K562 (cell line): Measurements from ENCODE around the gene ATXN1. TPM values are rescaled to one million over a fixed set of nuclear protein-coding genes. Genes with fewer than 3 reads are reported as not detected.

Source experiments
- ATAC-seq: fragments of 200-7000 bp; cut with Tn5 transposase; 3 replicates; pipeline ENCODE4 v1.9.1; 2020; ENCODE audit warnings: moderate library complexity
- BruUV-seq: library from RNA; stranded (reverse); fragments of 400-500 nt; replicated peaks from 2 replicates; lab custom pipeline; 2021; lab: Mats Ljungman, UMichigan
- CTCF ChIA-PET: fragments of 300-600 bp; formaldehyde crosslinking; extraction: SDS; loops from one replicate; lab custom pipeline; 2021; ENCODE audit warnings: low intra/inter-chr PET ratio; lab: Yijun Ruan, JAX
- POLR2A ChIA-PET: fragments of 300-600, 350-650 bp; sonication (Branson Sonifier 250); formaldehyde crosslinking; extraction: SDS; loops from one replicate; lab custom pipeline; 2021; ENCODE audit warnings: antibody characterized with exemption, inconsistent platforms; lab: Yijun Ruan, JAX
- DNase-seq, 4 experiments: peaks; one replicate each; pipeline versions ENCODE4 v3.0.0 to v3.0.0-alpha.2; 2011 to 2018; ENCODE audit warnings: low spot score in 3 of 4, mixed read lengths in 3 of 4; ENCODE audit errors: extremely low read depth in 1 of 4
- FAIRE-seq: peaks from 2 replicates; lab custom pipeline; 2011; peaks lifted over from hg19 to GRCh38; lab: Jason Lieb, UNC
- H2AFZ ChIP-seq: 2 replicates; pipeline ENCODE4 v1.6.0; 2011; ENCODE audit warnings: low read depth, low read length, control low read depth, inconsistent platforms
- H3K27ac ChIP-seq: fragments of 200-600 bp; 3 replicates; pipeline ENCODE4 v1.8.0; 2011; ENCODE audit warnings: low read depth, mild to moderate bottlenecking, control low read depth, inconsistent platforms, low read length, moderate library complexity, mixed read lengths; ENCODE audit errors: extremely low read depth
- H3K27me3 ChIP-seq, 2 experiments: fragments of 300-600 bp in 1 of 2; 2 replicates in 1 of 2; 3 replicates in 1 of 2; pipeline versions ENCODE4 v1.6.0 to v1.8.0; 2011; ENCODE audit warnings: inconsistent platforms in 2 of 2, low read length in 2 of 2, mild to moderate bottlenecking in 1 of 2, mixed read lengths in 1 of 2, moderate library complexity in 1 of 2; ENCODE audit not compliant: control insufficient read depth in 2 of 2, insufficient read depth in 2 of 2
- H3K36me3 ChIP-seq: fragments of 300-600 bp; 3 replicates; pipeline ENCODE4 v1.8.0; 2011; ENCODE audit warnings: mild to moderate bottlenecking, low read length, inconsistent platforms; ENCODE audit not compliant: control insufficient read depth, insufficient read depth
- H3K4me1 ChIP-seq, 2 experiments: fragments of 200-600 bp in 1 of 2; replicated peaks in 1 of 2; 2 replicates in 1 of 2; 3 replicates in 1 of 2; pipeline versions ENCODE4 v1.5.1 to v1.8.0; 2011; ENCODE audit warnings: inconsistent platforms in 2 of 2, low read length in 2 of 2, mild to moderate bottlenecking in 1 of 2, mixed read lengths in 1 of 2, moderate library complexity in 1 of 2; ENCODE audit not compliant: control insufficient read depth in 2 of 2, insufficient read depth in 2 of 2
- H3K4me2 ChIP-seq: 2 replicates; pipeline ENCODE4 v1.6.1; 2011; ENCODE audit warnings: low read length, control low read depth, inconsistent platforms, mixed read lengths; ENCODE audit not compliant: insufficient read depth
- H3K4me3 ChIP-seq: fragments of 200-600 bp; sonication (generic), shearing (Covaris generic); 2 replicates; pipeline ENCODE4 v1.5.1; 2016; ENCODE audit warnings: control low read depth, inconsistent platforms
- H3K79me2 ChIP-seq: fragments of 200-600 bp; 3 replicates; pipeline ENCODE4 v1.8.0; 2011; ENCODE audit warnings: low read length, inconsistent platforms; ENCODE audit not compliant: control insufficient read depth, insufficient read depth
- H3K9ac ChIP-seq, 2 experiments: 2 replicates each; pipeline versions ENCODE4 v1.6.0 to v1.6.1; 2011; ENCODE audit warnings: low read depth in 2 of 2, low read length in 2 of 2, control low read depth in 1 of 2, inconsistent platforms in 1 of 2, mild to moderate bottlenecking in 1 of 2, mixed read lengths in 1 of 2; ENCODE audit not compliant: insufficient read depth in 1 of 2
- H3K9me1 ChIP-seq: one replicate; pipeline ENCODE4 v1.6.0; 2011; ENCODE audit warnings: inconsistent platforms, mild to moderate bottlenecking, low read length, moderate library complexity; ENCODE audit not compliant: control insufficient read depth, insufficient read depth
- H3K9me3 ChIP-seq: replicated peaks from 2 replicates; pipeline ENCODE4 v1.5.1; 2011; ENCODE audit warnings: low read depth, low read length, inconsistent platforms; ENCODE audit not compliant: control insufficient read depth, insufficient read depth
- H4K20me1 ChIP-seq: replicated peaks from 2 replicates; pipeline ENCODE4 v1.6.1; 2011; ENCODE audit warnings: low read length, inconsistent platforms, mixed read lengths; ENCODE audit not compliant: control insufficient read depth, insufficient read depth
- ARHGAP35 ChIP-seq: fragments of 450-650 bp; IDR thresholded peaks from 2 replicates; pipeline ENCODE4 v1.6.1; 2018; ENCODE audit not compliant: partially characterized antibody
- ATF1 ChIP-seq, 2 experiments: fragments of 450-650 bp in 1 of 2; IDR thresholded peaks; 2 replicates each; pipeline ENCODE4 v1.6.1; 2016; ENCODE audit warnings: missing compliant biosample characterization in 1 of 2, missing genetic modification characterization in 1 of 2
- ETV6 ChIP-seq, 3 experiments: fragments of 150-350 bp in 1 of 3; sonication (generic) in 1 of 3; formaldehyde crosslinking in 1 of 3; IDR thresholded peaks; 2 replicates each; pipeline versions ENCODE4 v1.6.1 to v1.8.0; 2014 to 2022; ENCODE audit warnings: borderline replicate concordance in 2 of 3, low read depth in 2 of 3, antibody characterized with exemption in 1 of 3, low read length in 1 of 3, mild to moderate bottlenecking in 1 of 3, missing genetic modification reagents in 1 of 3
- FOXJ2 ChIP-seq: fragments of 200-800 bp; sonication (Bioruptor generic); IDR thresholded peaks from 2 replicates; pipeline ENCODE4 v1.6.1; 2016; ENCODE audit warnings: missing genetic modification characterization, missing compliant biosample characterization
- HCFC1 ChIP-seq: IDR thresholded peaks from 2 replicates; pipeline ENCODE4 v1.6.1; 2012; ENCODE audit warnings: low read depth, low read length, improper control_type of control experiment
- MIER1 ChIP-seq: fragments of 450-650 bp; IDR thresholded peaks from 2 replicates; pipeline ENCODE4 v1.6.1; 2016; ENCODE audit warnings: antibody characterized with exemption, mild to moderate bottlenecking, low read depth
- TFAM ChIP-seq: fragments of 250-450 bp; sonication (Bioruptor Pico); conservative IDR thresholded peaks from 2 replicates; pipeline ENCODE4 v1.5.0; 2021; ENCODE audit warnings: mild to moderate bottlenecking, moderate library complexity
- WGBS: fragments of 100-300 bp; shearing (Covaris generic); methylation state at CpG from one replicate; pipeline ENCODE4 v1.1.6; 2016; ENCODE audit warnings: low coverage, mixed read lengths; ENCODE audit not compliant: insufficient coverage; ENCODE audit errors: missing lambda C conversion rate; 5-methylcytosine and 5-hydroxymethylcytosine counted together
- in situ Hi-C: fragments of 300-500 bp; cut with MboI; formaldehyde crosslinking; loops from 4 replicates; pipeline ENCODE4 v1.15.0; 2018; ENCODE audit warnings: inconsistent platforms, mixed read lengths
- intact Hi-C: fragments of 100-400 bp; cut with micrococcal nuclease; formaldehyde crosslinking; loops from 2 replicates; pipeline ENCODE4 v1.14.2; 2022
- polyA plus RNA-seq, 8 experiments: library from polyadenylated mRNA; depleted of rRNA in 4 of 8; stranded (reverse) in 5 of 8; unstranded in 3 of 8; fragments of >200 nt; fragmentation: Nextera tagmentation in 2 of 8; fragmentation: Illumina TruSeq in 1 of 8; extraction: Ambion mirVana in 2 of 8; extraction: Trizol in 1 of 8; gene quantifications; 2 replicates each; pipeline versions ENCODE4 v1.2.1 to v1.2.3, GENCODE V29; 2011 to 2014; ENCODE audit warnings: inconsistent platforms in 1 of 8, missing spikeins in 1 of 8
- total RNA-seq, 7 experiments: library from RNA; depleted of rRNA in 6 of 7; stranded (reverse); fragments of >200 nt in 6 of 7; fragmentation: Illumina TruSeq in 2 of 7; extraction: Trizol in 2 of 7; gene quantifications; 2 replicates each; pipeline versions ENCODE4 v1.2.1 to v1.2.3, GENCODE V29; 2011 to 2021; ENCODE audit warnings: low replicate concordance in 1 of 7
- TF ChIP-seq, protein P1 (sequence below): sonication (generic); formaldehyde crosslinking; IDR thresholded peaks from 2 replicates; pipeline ENCODE4 v1.8.0; 2022; ENCODE audit warnings: mild to moderate bottlenecking, low read depth, missing genetic modification reagents
- TF ChIP-seq, protein P2 (sequence below): sonication (generic); formaldehyde crosslinking; IDR thresholded peaks from 2 replicates; pipeline ENCODE4 v1.8.0; 2022; ENCODE audit warnings: missing genetic modification reagents, mild to moderate bottlenecking, moderate library complexity, borderline replicate concordance
- TF ChIP-seq, protein P3 (sequence below): fragments of 250-450 bp; sonication (Bioruptor Pico); IDR thresholded peaks from 2 replicates; pipeline ENCODE4 v1.5.0; 2021
- TF ChIP-seq, protein P4 (sequence below): fragments of 250-450 bp; sonication (Bioruptor Pico); IDR thresholded peaks from 2 replicates; pipeline ENCODE4 v1.5.0; 2021; ENCODE audit warnings: mild to moderate bottlenecking, borderline replicate concordance

The ATXN1 gene
- total and polyA plus RNA-seq, 9 of the 15 experiments (the other 6 are each of a cell fraction or from before 2014, with no cell fraction given): under 0.01 to 1.2 (median 0.58) TPM

DNA sequence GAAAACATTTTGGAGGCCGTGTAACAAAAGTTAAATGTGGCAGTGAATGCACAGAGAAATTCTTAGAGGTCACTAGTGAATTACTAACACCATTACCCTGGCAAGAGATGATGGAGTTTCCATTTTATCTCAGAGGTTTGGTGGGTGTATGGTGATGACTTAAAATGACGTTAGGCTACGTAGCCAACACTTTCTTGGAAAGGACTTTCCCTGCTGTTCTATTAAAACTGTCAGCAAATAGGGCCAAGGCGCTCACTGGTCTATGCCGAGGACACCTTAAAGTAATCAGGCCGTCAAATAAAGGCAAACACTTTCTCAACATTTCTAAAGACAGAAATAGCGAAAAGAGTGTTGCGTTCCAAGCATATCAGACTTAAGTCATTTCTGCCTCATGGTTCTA lies 362.1 kb downstream of the ATXN1 start:
- DNase-seq: no peak
- no peaks in the 10 kb centered on the region for H3K36me3 ChIP-seq
- H4K20me1 ChIP-seq: no peaks in the 10 kb centered on the region
- H3K4me2 ChIP-seq: no peak overlapping the region
- no peak for FAIRE-seq
- H3K9me3 ChIP-seq: no peaks in the 10 kb centered on the region
- no peak overlapping the region for H3K27ac ChIP-seq
- H3K9me1 ChIP-seq: no peaks in the 10 kb centered on the region
- H3K4me3 ChIP-seq: no peak overlapping the region
- 8% methylated on average over 8 of the region's 8 CpGs for WGBS
- H3K27me3 ChIP-seq: peaks cover 9 to 12% of the 10 kb centered on the region in 2 experiments; a peak in 4 of 5 replicates
- in situ Hi-C loops: no loop called here
- TF ChIP-seq, protein P1, sequence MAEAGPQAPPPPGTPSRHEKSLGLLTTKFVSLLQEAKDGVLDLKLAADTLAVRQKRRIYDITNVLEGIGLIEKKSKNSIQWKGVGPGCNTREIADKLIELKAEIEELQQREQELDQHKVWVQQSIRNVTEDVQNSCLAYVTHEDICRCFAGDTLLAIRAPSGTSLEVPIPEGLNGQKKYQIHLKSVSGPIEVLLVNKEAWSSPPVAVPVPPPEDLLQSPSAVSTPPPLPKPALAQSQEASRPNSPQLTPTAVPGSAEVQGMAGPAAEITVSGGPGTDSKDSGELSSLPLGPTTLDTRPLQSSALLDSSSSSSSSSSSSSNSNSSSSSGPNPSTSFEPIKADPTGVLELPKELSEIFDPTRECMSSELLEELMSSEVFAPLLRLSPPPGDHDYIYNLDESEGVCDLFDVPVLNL (CRISPR knock-in tag): no peak
- TF ChIP-seq MIER1: no peak
- TF ChIP-seq, protein P2, sequence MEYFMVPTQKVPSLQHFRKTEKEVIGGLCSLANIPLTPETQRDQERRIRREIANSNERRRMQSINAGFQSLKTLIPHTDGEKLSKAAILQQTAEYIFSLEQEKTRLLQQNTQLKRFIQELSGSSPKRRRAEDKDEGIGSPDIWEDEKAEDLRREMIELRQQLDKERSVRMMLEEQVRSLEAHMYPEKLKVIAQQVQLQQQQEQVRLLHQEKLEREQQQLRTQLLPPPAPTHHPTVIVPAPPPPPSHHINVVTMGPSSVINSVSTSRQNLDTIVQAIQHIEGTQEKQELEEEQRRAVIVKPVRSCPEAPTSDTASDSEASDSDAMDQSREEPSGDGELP (CRISPR knock-in tag): no peak
- TF ChIP-seq FOXJ2 (tag): no peak
- TF ChIP-seq ETV6 (IDR thresholded peaks at IDR 0.05; ENCODE audit: borderline replicate concordance in 1 of 2, low read depth in 2 of 2, low read length in 1 of 2): no peak
- TF ChIP-seq ETV6 (CRISPR knock-in tag; IDR thresholded peaks at IDR 0.05; ENCODE audit: borderline replicate concordance): no peak
- TF ChIP-seq, protein P3, sequence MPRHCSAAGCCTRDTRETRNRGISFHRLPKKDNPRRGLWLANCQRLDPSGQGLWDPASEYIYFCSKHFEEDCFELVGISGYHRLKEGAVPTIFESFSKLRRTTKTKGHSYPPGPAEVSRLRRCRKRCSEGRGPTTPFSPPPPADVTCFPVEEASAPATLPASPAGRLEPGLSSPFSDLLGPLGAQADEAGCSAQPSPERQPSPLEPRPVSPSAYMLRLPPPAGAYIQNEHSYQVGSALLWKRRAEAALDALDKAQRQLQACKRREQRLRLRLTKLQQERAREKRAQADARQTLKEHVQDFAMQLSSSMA: no peak
- no peak for TF ChIP-seq ATF1 (CRISPR knock-in tag; IDR thresholded peaks at IDR 0.05)
- no peak for TF ChIP-seq ATF1 (tag; IDR thresholded peaks at IDR 0.05)
- no peak for TF ChIP-seq TFAM (CRISPR knock-in tag)
- no peak for TF ChIP-seq HCFC1
- no peak for TF ChIP-seq ARHGAP35
- TF ChIP-seq, protein P4, sequence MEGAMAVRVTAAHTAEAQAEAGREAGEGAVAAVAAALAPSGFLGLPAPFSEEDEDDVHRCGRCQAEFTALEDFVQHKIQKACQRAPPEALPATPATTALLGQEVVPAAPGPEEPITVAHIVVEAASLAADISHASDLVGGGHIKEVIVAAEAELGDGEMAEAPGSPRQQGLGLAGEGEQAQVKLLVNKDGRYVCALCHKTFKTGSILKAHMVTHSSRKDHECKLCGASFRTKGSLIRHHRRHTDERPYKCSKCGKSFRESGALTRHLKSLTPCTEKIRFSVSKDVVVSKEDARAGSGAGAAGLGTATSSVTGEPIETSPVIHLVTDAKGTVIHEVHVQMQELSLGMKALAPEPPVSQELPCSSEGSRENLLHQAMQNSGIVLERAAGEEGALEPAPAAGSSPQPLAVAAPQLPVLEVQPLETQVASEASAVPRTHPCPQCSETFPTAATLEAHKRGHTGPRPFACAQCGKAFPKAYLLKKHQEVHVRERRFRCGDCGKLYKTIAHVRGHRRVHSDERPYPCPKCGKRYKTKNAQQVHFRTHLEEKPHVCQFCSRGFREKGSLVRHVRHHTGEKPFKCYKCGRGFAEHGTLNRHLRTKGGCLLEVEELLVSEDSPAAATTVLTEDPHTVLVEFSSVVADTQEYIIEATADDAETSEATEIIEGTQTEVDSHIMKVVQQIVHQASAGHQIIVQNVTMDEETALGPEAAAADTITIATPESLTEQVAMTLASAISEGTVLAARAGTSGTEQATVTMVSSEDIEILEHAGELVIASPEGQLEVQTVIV (CRISPR knock-in tag): no peak
- H3K4me1 ChIP-seq: no peaks in the 10 kb centered on the region
- POLR2A ChIA-PET: no interaction called here
- no peak overlapping the region for H3K9ac ChIP-seq
- CTCF ChIA-PET: no interaction called here
- no peaks in the 10 kb centered on the region for H3K79me2 ChIP-seq
- no TSS peak for BruUV-seq
- no peak overlapping the region; the same call in 1 of the 2 replicates for H2AFZ ChIP-seq
- ATAC-seq: no peak
- intact Hi-C loops: no loop called here
